HEK293 (cell line): ENCODE data around the gene SLC1A7.

Experiments
- CTCF ChIA-PET: fragments of 350-600 bp; formaldehyde crosslinking; extraction: SDS; loops from one replicate; lab custom pipeline; 2021; ENCODE audit warnings: antibody characterized with exemption; lab: Yijun Ruan, JAX
- POLR2A ChIA-PET: fragments of 300-600 bp; formaldehyde crosslinking; extraction: SDS; loops from one replicate; lab custom pipeline; 2020; ENCODE audit warnings: antibody characterized with exemption, inconsistent platforms; lab: Yijun Ruan, JAX
- H3K27ac ChIP-seq: fragments of 200-500 bp; sonication (Bioruptor generic); 2 replicates; pipeline ENCODE4 v1.5.1; 2014; ENCODE audit warnings: low read depth, low read length, control low read depth, inconsistent platforms; ENCODE audit errors: extremely low read depth
- H3K36me3 ChIP-seq, 2 experiments: fragments of 200-500 bp in 1 of 2; sonication (Bioruptor generic) in 1 of 2; 1 replicate in 1 of 2; 2 replicates in 1 of 2; pipeline ENCODE4 v1.5.1; 2014 to 2017; ENCODE audit warnings: inconsistent platforms in 2 of 2, low read length in 2 of 2; ENCODE audit not compliant: control insufficient read depth in 2 of 2, insufficient read depth in 1 of 2
- H3K4me1 ChIP-seq: fragments of 200-500 bp; sonication (Bioruptor generic); 2 replicates; pipeline ENCODE4 v1.5.1; 2014; ENCODE audit warnings: mild to moderate bottlenecking, low read length, inconsistent platforms; ENCODE audit not compliant: control insufficient read depth, insufficient read depth
- H3K4me3 ChIP-seq: 2 replicates; pipeline ENCODE4 v1.5.1; 2011; ENCODE audit warnings: low read depth, mild to moderate bottlenecking, control low read depth, low read length, moderate library complexity
- H3K9me3 ChIP-seq: fragments of 200-500 bp; sonication (Bioruptor generic); 2 replicates; pipeline ENCODE4 v1.5.1; 2014; ENCODE audit warnings: low read depth, low read length, inconsistent platforms; ENCODE audit not compliant: control insufficient read depth, insufficient read depth
- ATF2 ChIP-seq: fragments of 450-650 bp; formaldehyde crosslinking; IDR thresholded peaks from 2 replicates; pipeline ENCODE4 v1.5.1; 2016; ENCODE audit warnings: missing biosample characterization, missing genetic modification characterization, low read depth
- GFI1B ChIP-seq: fragments of 450-650 bp; formaldehyde crosslinking; IDR thresholded peaks from 2 replicates; pipeline ENCODE4 v1.5.1; 2016; ENCODE audit warnings: missing biosample characterization, missing genetic modification characterization
- HOXC10 ChIP-seq: sonication (generic); formaldehyde crosslinking; IDR thresholded peaks from 2 replicates; pipeline ENCODE4 v1.8.1; 2023; ENCODE audit warnings: mild to moderate bottlenecking, missing genetic modification reagents
- KLF16 ChIP-seq: fragments of 450-650 bp; formaldehyde crosslinking; IDR thresholded peaks from 2 replicates; pipeline ENCODE4 v1.5.1; 2017; ENCODE audit warnings: missing biosample characterization, missing genetic modification characterization
- OVOL3 ChIP-seq: fragments of 450-650 bp; formaldehyde crosslinking; IDR thresholded peaks from 2 replicates; pipeline ENCODE4 v1.5.1; 2016; ENCODE audit warnings: missing biosample characterization, missing genetic modification characterization
- PRDM2 ChIP-seq: fragments of 450-650 bp; formaldehyde crosslinking; IDR thresholded peaks from 2 replicates; pipeline ENCODE4 v1.5.1; 2016; ENCODE audit warnings: missing biosample characterization, missing genetic modification characterization, borderline replicate concordance
- SCRT1 ChIP-seq: fragments of 450-650 bp; formaldehyde crosslinking; IDR thresholded peaks from 2 replicates; pipeline ENCODE4 v1.5.1; 2016; ENCODE audit warnings: missing biosample characterization, missing genetic modification characterization, borderline replicate concordance
- ZFP69B ChIP-seq: fragments of 450-650 bp; formaldehyde crosslinking; IDR thresholded peaks from 2 replicates; pipeline ENCODE4 v1.5.1; 2016; ENCODE audit warnings: missing biosample characterization, missing genetic modification characterization
- ZNF146 ChIP-seq: fragments of 450-650 bp; formaldehyde crosslinking; IDR thresholded peaks from 2 replicates; pipeline ENCODE4 v1.5.1; 2016; ENCODE audit warnings: missing biosample characterization, missing genetic modification characterization
- ZNF2 ChIP-seq: fragments of 450-650 bp; formaldehyde crosslinking; IDR thresholded peaks from 2 replicates; pipeline ENCODE4 v1.5.1; 2016; ENCODE audit warnings: missing biosample characterization, missing genetic modification characterization
- ZNF302 ChIP-seq: fragments of 450-650 bp; formaldehyde crosslinking; IDR thresholded peaks from 2 replicates; pipeline ENCODE4 v1.5.1; 2016; ENCODE audit warnings: missing biosample characterization, missing genetic modification characterization, low read depth
- ZNF433 ChIP-seq: fragments of 450-650 bp; formaldehyde crosslinking; IDR thresholded peaks from 2 replicates; pipeline ENCODE4 v1.5.1; 2016; ENCODE audit warnings: missing biosample characterization, missing genetic modification characterization, low read depth
- ZNF488 ChIP-seq: fragments of 450-650 bp; formaldehyde crosslinking; IDR thresholded peaks from 2 replicates; pipeline ENCODE4 v1.5.1; 2016; ENCODE audit warnings: missing biosample characterization, missing genetic modification characterization
- ZNF510 ChIP-seq: fragments of 450-650 bp; formaldehyde crosslinking; IDR thresholded peaks from 2 replicates; pipeline ENCODE4 v1.5.1; 2018; ENCODE audit warnings: mild to moderate bottlenecking, missing genetic modification characterization, missing biosample characterization; ENCODE audit not compliant: insufficient replicate concordance
- ZNF548 ChIP-seq: fragments of 450-650 bp; formaldehyde crosslinking; IDR thresholded peaks from 2 replicates; pipeline ENCODE4 v1.5.1; 2016; ENCODE audit warnings: missing biosample characterization, missing genetic modification characterization
- ZNF571 ChIP-seq: fragments of 450-650 bp; formaldehyde crosslinking; IDR thresholded peaks from 2 replicates; pipeline ENCODE4 v1.5.0; 2017; ENCODE audit warnings: missing biosample characterization, missing genetic modification characterization
- ZNF621 ChIP-seq: fragments of 450-650 bp; formaldehyde crosslinking; IDR thresholded peaks from 2 replicates; pipeline ENCODE4 v1.5.1; 2017; ENCODE audit warnings: missing biosample characterization, missing genetic modification characterization
- ZNF658 ChIP-seq: fragments of 450-650 bp; formaldehyde crosslinking; IDR thresholded peaks from 2 replicates; pipeline ENCODE4; 2016; ENCODE audit warnings: missing biosample characterization, missing genetic modification characterization
- ZNF670 ChIP-seq: fragments of 450-650 bp; formaldehyde crosslinking; IDR thresholded peaks from 2 replicates; pipeline ENCODE4 v1.5.1; 2016; ENCODE audit warnings: missing biosample characterization, missing genetic modification characterization, low read depth
- ZNF76 ChIP-seq: fragments of 450-650 bp; formaldehyde crosslinking; IDR thresholded peaks from 2 replicates; pipeline ENCODE4; 2016; ENCODE audit warnings: low read depth, missing biosample characterization, missing genetic modification characterization, borderline replicate concordance
- ZSCAN16 ChIP-seq: fragments of 450-650 bp; formaldehyde crosslinking; IDR thresholded peaks from 2 replicates; pipeline ENCODE4 v1.5.1; 2016; ENCODE audit warnings: missing biosample characterization, missing genetic modification characterization

SLC1A7 gene

GRCh38 chr1:53051676-53052075, 90.8 kb downstream of the SLC1A7 start:
- ChIA-PET POLR2A (interaction anchor here (0.6 kb wide), 1 partner anchor 25 kb away, joined by 3 read pairs; no protein-coding TSS in a partner anchor), CTCF (interaction anchor here (0.7 kb wide), 1 partner anchor 9 kb away, joined by 3 read pairs; no protein-coding TSS in a partner anchor)
- Histone ChIP-seq H3K27ac (no peak overlapping the region), H3K36me3 (peaks cover 0 to 12% of the 10 kb centered on the region in 2 experiments; a peak in 1 of 3 replicates), H3K4me1 (peaks cover 12% of the 10 kb centered on the region), H3K9me3 (no peaks in the 10 kb centered on the region), H3K4me3 (no peak overlapping the region)
- TF ChIP-seq HOXC10 (CRISPR knock-in tag) (no peak), ZNF302 (tag by site-specific recombination) (no peak), ZNF621 (no peak), ZNF571 (tag by site-specific recombination) (no peak), KLF16 (no peak), ZFP69B (tag by site-specific recombination) (no peak)

GRCh38 chr1:53050310-53050709, 92.1 kb downstream of the SLC1A7 start:
- Histone ChIP-seq H3K36me3 (peaks cover 0 to 12% of the 10 kb centered on the region in 2 experiments; a peak in 1 of 3 replicates), H3K4me1 (peaks cover 12% of the 10 kb centered on the region), H3K27ac (no peak overlapping the region), H3K9me3 (no peaks in the 10 kb centered on the region), H3K4me3 (no peak overlapping the region)
- TF ChIP-seq ZNF488 = no peak
- TF ChIP-seq ZNF658 (tag by site-specific recombination) = no peak
- TF ChIP-seq ZSCAN16 = no peak
- no peak for TF ChIP-seq ZNF76 (tag by site-specific recombination)
- CTCF ChIA-PET = no interaction called here
- POLR2A ChIA-PET = interaction anchor here (0.6 kb wide), 1 partner anchor 149 kb away, joined by 3 read pairs; no protein-coding TSS in a partner anchor

- no peaks in the 10 kb centered on the region for H3K9me3 ChIP-seq
- TF ChIP-seq GFI1B (no peak), ZNF548 (no peak), ZNF146 (tag by site-specific recombination) (no peak), ZNF670 (tag by site-specific recombination) (no peak), ZNF488 (no peak), PRDM2 (tag by site-specific recombination) (no peak), ATF2 (tag by site-specific recombination) (no peak), ZNF510 (tag by site-specific recombination) (no peak), ZNF433 (tag by site-specific recombination) (no peak), ZNF2 (tag by site-specific recombination) (no peak), OVOL3 (tag by site-specific recombination) (no peak), SCRT1 (tag by site-specific recombination) (no peak)
These were observed 92.9 kb downstream of the SLC1A7 start for GRCh38 chr1:53049574-53049967.

More at GRCh38 chr1:53049574-53049967, 92.9 kb downstream of the SLC1A7 start:
- H3K36me3 ChIP-seq = peaks cover 0 to 12% of the 10 kb centered on the region in 2 experiments; a peak in 1 of 3 replicates
- peaks cover 12% of the 10 kb centered on the region for H3K4me1 ChIP-seq
- H3K4me3 ChIP-seq = no peak overlapping the region
- POLR2A ChIA-PET = no interaction called here
- CTCF ChIA-PET = interaction anchor here (0.6 kb wide), 1 partner anchor 167 kb away, joined by 4 read pairs; no protein-coding TSS in a partner anchor
- H3K27ac ChIP-seq = no peak overlapping the region
